GM12878 (cell line): ENCODE results near the gene SCN10A. TPM values are rescaled to one million over a fixed set of nuclear protein-coding genes. Genes with fewer than 3 reads are reported as not detected.

ENCODE experiments used
- BCL3 ChIP-seq: IDR thresholded peaks from 2 replicates; pipeline ENCODE4 v1.6.1; 2011; ENCODE audit warnings: borderline replicate concordance, low read depth, mild to moderate bottlenecking, moderate library complexity, low read length; ENCODE audit not compliant: insufficient read depth, poor library complexity, severe bottlenecking
- CEBPB ChIP-seq, 2 experiments: fragments of 150-350 bp in 1 of 2; IDR thresholded peaks; 2 replicates each; pipeline ENCODE4 v1.6.1; 2012 to 2014; ENCODE audit warnings: low read depth in 2 of 2, low read length in 2 of 2, borderline replicate concordance in 1 of 2, inconsistent platforms in 1 of 2
- CREB1 ChIP-seq: IDR thresholded peaks from 2 replicates; pipeline ENCODE4 v1.6.1; 2012; ENCODE audit warnings: low read depth, mild to moderate bottlenecking, inconsistent platforms
- EGR1 ChIP-seq, 2 experiments: IDR thresholded peaks; 1 replicate in 1 of 2; 2 replicates in 1 of 2; pipeline ENCODE4 v1.6.1; 2011 to 2012; ENCODE audit warnings: low read depth in 2 of 2, low read length in 2 of 2, borderline replicate concordance in 1 of 2, mild to moderate bottlenecking in 1 of 2, moderate library complexity in 1 of 2
- GABPA ChIP-seq: IDR thresholded peaks from 2 replicates; pipeline ENCODE4 v1.6.1; 2014; ENCODE audit warnings: antibody characterized with exemption, low read depth, mild to moderate bottlenecking, inconsistent platforms
- GATAD2B ChIP-seq: fragments of 450-650 bp; conservative IDR thresholded peaks from 2 replicates; pipeline ENCODE4 v1.6.1; 2017; ENCODE audit warnings: low read depth, mild to moderate bottlenecking, moderate library complexity
- MTA2 ChIP-seq: fragments of 450-650 bp; IDR thresholded peaks from 2 replicates; pipeline ENCODE4 v1.6.1; 2016; ENCODE audit warnings: low read depth, mild to moderate bottlenecking, moderate library complexity
- NBN ChIP-seq: fragments of 450-650 bp; IDR thresholded peaks from 2 replicates; pipeline ENCODE4 v1.6.1; 2016
- NR2C1 ChIP-seq: fragments of 450-650 bp; IDR thresholded peaks from 2 replicates; pipeline ENCODE4 v1.6.1; 2017; ENCODE audit warnings: antibody characterized with exemption, mild to moderate bottlenecking, moderate library complexity
- RB1 ChIP-seq: fragments of 450-650 bp; formaldehyde crosslinking; IDR thresholded peaks from 2 replicates; pipeline ENCODE4 v1.6.1; 2017; ENCODE audit warnings: mild to moderate bottlenecking, borderline replicate concordance
- TAF1 ChIP-seq: IDR thresholded peaks from 2 replicates; pipeline ENCODE4 v1.6.1; 2011; ENCODE audit warnings: mild to moderate bottlenecking, low read depth, low read length, borderline replicate concordance
- WRNIP1 ChIP-seq: IDR thresholded peaks from 2 replicates; pipeline ENCODE4 v1.6.1; 2011; ENCODE audit warnings: low read depth, low read length, improper control_type of control experiment, borderline replicate concordance
- ZBTB4 ChIP-seq: fragments of 450-650 bp; formaldehyde crosslinking; IDR thresholded peaks from 2 replicates; pipeline ENCODE4 v1.4.0; 2022; ENCODE audit warnings: mild to moderate bottlenecking, moderate library complexity
- ZNF592 ChIP-seq: fragments of 450-650 bp; IDR thresholded peaks from 2 replicates; pipeline ENCODE4 v1.6.1; 2017; ENCODE audit warnings: mild to moderate bottlenecking, moderate library complexity
- polyA plus RNA-seq, 11 experiments: library from polyadenylated mRNA; depleted of rRNA in 4 of 11; unstranded in 6 of 11; stranded (reverse) in 5 of 11; fragments of >200 nt; fragmentation: Nextera tagmentation in 4 of 11; fragmentation: Illumina TruSeq in 1 of 11; extraction: Ambion mirVana in 4 of 11; extraction: Trizol in 1 of 11; gene quantifications; 1 replicate in 1 of 11; 2 replicates in 10 of 11; pipeline versions ENCODE4 v1.2.1 to v1.2.3, GENCODE V29; 2011 to 2016; ENCODE audit warnings: inconsistent platforms in 2 of 11, missing spikeins in 2 of 11, low read depth in 1 of 11
- total RNA-seq, 4 experiments: library from RNA; depleted of rRNA in 3 of 4; stranded (reverse); fragments of >200 nt in 3 of 4; fragmentation: Illumina TruSeq in 1 of 4; extraction: Trizol in 1 of 4; gene quantifications; 2 replicates each; pipeline versions ENCODE4 v1.2.1 to v1.2.3, GENCODE V29; 2013 to 2021

Gene SCN10A
- total and polyA plus RNA-seq, 10 of the 15 experiments (the other 5 are each of a cell fraction or from before 2014, with no cell fraction given), result not detected

- TF ChIP-seq ZNF592, result no peak
- no peak for TF ChIP-seq EGR1 (IDR thresholded peaks at IDR 0.05; ENCODE audit: borderline replicate concordance in 1 of 2, low read depth in 2 of 2, low read length in 2 of 2)
- TF ChIP-seq MTA2, result no peak
- no peak for TF ChIP-seq CEBPB (IDR thresholded peaks at IDR 0.05; ENCODE audit: borderline replicate concordance in 1 of 2, low read depth in 2 of 2, low read length in 2 of 2)
- no peak for TF ChIP-seq RB1
- no peak for TF ChIP-seq BCL3
- TF ChIP-seq WRNIP1, result no peak
- no peak for TF ChIP-seq CREB1
- TF ChIP-seq NR2C1, result no peak
- TF ChIP-seq TAF1, result no peak
- no peak for TF ChIP-seq NBN
- no peak for TF ChIP-seq GATAD2B
- no peak for TF ChIP-seq ZBTB4
- TF ChIP-seq GABPA, result no peak
Measured at GRCh38 chr3:38739931-38740330, 76.1 kb downstream of the SCN10A start (continued).
